ELR (cell line): ENCODE results near the gene RASL12.
"Not testable (repeated sequence)": the region's sequence is repeated elsewhere in the genome, so short reads cannot be mapped to it uniquely, and the experiment has no call there.

Experiments
- DNase-seq: peaks from one replicate; pipeline ENCODE4 v3.0.0-alpha.2; 2015; ENCODE audit warnings: low read depth

Gene RASL12

GRCh38 chr15:65075607-65076395 is 8.0 kb upstream of the RASL12 start:
- not testable (repeated sequence) for DNase-seq

- not testable (repeated sequence) for DNase-seq
Measured at GRCh38 chr15:65074946-65075345, 7.2 kb upstream of the RASL12 start.

GRCh38 chr15:65072617-65073016 is 4.8 kb upstream of the RASL12 start:
- DNase-seq = no peak

DNA sequence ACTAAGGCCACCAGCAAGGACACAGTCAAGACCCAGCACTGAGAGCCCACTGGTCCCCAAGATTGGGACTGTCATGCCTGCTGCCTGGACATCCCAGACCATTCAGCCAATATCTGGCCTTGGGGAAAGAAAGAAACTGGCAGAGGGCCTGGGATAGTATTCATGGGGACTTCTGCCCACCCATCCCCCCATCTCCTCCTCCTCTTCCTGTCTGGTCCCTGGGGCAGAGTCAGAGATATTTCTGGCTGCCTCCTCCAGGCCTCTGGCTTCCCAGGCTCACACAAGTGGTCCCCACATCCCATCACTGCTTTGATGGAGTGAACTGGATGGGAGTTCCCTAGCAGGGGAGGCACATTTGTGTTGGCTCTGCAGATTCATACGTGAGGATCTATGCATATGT is 4.2 kb upstream of the RASL12 start:
- DNase-seq = no peak

- no peak for DNase-seq
Measured at GRCh38 chr15:65071381-65071811, 3.6 kb upstream of the RASL12 start.

GRCh38 chr15:65069779-65070546 is 2.2 kb upstream of the RASL12 start:
- DNase-seq = no peak

GRCh38 chr15:65069179-65069578 is 1.4 kb upstream of the RASL12 start:
- peak; percentile 76 for DNase-seq

DNA sequence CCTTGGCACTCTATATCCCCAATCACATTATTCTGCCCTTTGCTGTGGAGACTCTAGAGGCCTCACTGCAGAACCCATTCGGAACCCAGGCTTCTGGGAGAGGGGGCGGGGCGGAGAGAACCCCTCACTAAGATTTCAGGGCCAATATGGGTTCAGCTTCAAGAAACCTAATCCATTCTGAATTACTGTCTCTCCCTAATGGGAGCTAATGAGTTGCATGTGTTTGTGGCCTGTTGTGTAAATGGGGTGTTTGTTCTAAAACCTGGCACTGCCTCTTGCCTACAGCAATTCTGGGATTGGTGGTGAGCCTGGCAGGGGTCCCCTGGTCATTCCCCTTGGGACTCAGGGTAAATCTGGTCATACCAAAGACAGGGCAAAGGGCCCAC is 605 bp upstream of the RASL12 start:
- DNase-seq = no peak

DNA sequence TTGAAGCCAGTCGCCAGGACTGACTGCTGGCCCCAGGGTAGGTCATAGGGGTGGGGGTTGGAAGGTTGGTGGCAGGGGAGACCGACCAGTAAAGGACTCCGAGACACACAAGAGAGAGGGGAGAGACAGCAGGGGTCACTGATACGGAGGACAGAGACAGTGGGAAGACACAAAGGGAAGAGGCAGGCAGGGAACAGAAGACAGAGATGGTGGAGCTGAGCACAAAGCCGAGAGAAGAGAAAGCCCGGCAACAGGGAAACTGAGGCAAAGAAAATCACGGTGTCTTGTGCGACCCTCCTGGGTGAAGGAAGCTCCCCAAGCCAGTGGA is 510 bp downstream of the RASL12 start:
- DNase-seq = no peak

GRCh38 chr15:65066635-65067316 is 1.0 kb downstream of the RASL12 start:
- DNase-seq = no peak

- peak; percentile 50 for DNase-seq
Measured at GRCh38 chr15:65066001-65066634, 1.7 kb downstream of the RASL12 start.

DNA sequence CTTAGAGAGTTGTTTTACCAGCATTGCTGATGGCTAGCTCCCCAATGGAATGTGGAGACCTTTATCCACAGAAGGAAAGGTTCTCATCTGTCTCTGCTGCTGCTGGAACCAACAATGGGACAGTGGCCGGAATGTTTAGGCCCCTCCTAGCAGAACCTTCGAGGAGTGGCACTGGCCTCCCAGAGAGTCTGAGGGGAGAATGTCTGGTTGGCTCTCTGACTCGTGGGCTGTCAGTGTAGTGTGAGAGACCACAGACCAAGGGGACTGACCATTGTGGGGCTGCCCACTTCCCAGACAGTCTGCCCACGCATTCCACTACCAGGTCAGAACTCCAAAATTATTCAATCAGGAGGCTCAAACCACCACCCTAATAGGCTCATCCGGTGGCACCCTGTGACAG is 5.1 kb downstream of the RASL12 start:
- DNase-seq = no peak

DNA sequence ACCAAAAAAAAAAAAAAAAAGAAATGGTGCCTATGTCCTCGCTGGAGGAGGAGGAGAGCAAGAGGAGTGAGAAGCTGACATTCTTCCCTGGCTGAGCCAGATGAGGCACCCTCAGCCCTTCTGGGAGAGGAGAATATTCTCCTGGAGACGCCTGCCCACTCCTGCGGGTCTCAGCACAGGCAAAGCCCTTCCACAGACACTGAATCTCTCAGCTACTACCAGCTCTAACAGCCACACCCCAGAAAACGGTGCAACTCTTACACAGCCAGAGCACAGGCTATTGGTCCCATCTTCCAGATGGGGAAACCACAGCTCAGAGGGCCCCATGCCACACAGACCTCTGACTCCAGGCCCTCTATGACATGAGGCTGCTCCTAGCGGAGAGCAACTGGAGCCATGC is 5.7 kb downstream of the RASL12 start:
- no peak for DNase-seq

DNA sequence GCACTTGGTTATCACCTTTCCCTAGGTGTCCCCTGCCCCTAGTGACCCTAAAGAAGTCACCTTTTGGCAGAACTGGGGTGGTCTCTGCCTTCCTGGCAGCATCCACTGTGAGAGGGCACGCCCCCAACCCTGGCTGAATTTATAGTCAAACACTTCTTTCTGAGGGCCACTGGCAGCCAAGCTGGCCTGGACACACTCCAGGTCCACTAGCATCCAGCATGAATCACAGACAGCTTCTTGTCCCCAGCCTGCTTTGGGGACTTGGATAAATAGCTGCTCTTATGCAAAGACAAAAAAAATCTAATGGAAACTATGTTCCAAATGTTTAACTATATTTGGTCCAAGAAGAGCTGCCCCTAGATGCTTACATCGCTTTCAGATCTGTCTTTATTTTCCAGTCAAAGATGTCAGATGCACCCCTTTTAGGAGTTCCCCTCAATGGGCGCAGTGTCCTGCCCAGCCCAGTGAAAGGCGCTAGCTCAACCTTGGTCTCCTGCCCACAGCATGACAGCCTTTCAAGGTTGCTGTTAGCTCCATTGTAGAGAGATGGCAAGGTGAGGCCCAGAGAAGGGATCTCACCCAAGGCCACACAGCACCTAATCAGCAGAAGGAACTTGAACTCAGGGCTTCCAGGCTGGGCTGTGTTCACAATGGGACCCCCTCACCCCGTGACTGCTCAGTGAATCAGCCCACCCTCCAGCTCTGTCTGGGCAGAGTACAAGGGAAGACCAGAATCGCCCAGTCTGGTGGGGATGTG is 7.0 kb downstream of the RASL12 start:
- no peak for DNase-seq

GRCh38 chr15:65059931-65060596 is 7.7 kb downstream of the RASL12 start:
- no peak for DNase-seq

DNA sequence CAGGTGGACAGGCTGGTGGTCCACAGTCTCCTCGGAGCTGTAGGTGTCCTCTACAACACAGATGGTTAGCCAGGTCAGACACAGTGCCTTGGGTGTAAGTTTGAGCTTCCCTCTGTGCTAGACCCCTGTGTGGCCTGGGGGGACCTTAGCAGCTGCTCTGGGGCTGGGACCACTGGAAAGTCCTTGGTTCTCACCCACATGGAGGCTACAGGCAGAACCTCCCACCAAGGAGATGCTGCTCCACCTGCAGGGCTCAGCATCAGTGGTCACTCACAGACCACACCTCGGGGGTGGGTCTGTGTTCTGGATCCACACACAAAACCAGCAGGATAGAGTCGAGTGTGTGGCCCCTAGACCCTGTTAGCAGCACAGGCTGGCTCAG is 8.4 kb downstream of the RASL12 start:
- no peak for DNase-seq

DNA sequence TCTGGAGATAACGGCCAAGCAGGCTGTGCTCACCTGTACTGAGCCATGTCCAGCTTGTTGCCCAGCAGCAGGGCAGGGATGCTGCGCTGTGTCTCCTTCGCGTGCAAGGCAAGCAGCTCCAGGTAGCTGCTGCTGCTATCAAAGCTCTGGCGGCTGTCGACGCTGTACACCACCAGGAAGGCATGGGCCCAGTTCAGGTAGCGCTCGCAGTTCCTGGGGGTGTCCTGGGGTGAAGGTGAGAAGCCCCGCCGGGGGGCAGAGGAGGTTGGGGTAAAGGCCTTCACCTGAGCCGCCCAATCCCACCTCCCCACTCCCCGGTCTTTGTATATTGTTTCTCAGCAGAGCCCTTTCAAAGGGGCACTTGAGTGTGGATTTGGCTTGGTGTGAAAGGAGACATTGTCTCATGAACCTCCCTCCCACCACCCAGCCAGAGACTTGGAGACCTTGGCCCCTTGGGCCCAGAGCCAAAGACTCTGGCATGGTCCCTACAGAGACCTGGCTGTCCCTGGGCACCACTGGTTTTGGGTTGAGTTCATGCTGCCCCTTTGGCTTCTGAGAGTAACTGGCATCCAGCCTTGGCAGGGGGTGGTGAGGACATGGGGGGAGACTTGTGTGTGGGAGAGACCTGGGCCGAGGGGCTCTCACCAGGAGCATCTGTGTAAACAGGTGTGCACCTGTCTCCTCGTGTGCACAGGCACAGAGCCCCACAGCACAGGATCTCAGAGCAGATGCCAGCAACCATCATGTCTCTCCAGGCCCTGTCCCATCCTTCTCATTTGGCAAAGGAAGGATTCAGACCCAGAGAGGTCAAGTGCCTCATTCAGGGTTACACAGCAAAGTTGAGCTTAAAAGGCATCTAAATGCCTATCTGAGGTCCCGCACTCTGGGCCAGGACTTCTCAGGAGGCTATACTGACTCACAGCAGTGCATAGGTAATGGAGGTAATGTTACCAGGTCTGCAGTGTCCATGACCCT is 9.1 kb downstream of the RASL12 start:
- no peak for DNase-seq

DNA sequence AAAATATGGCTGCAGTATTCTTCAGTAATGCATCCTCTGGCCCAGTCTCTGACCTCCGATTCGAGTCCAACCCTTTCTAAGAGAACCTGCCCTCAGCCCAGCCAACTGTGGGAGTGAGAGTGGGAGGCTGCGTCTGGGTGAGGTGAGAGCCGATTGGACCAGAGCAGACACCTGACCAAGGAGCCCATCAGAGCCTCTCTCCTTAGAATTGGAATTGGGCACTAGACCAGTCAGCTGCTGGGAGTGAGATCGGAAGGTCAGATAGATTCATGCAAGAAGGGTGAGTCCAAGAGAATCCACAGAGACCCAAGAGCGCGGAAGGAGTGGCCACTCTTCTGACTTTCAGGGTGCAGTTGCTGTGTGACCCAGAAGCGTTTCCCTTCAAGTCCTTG is 10.2 kb downstream of the RASL12 start:
- no peak for DNase-seq

DNA sequence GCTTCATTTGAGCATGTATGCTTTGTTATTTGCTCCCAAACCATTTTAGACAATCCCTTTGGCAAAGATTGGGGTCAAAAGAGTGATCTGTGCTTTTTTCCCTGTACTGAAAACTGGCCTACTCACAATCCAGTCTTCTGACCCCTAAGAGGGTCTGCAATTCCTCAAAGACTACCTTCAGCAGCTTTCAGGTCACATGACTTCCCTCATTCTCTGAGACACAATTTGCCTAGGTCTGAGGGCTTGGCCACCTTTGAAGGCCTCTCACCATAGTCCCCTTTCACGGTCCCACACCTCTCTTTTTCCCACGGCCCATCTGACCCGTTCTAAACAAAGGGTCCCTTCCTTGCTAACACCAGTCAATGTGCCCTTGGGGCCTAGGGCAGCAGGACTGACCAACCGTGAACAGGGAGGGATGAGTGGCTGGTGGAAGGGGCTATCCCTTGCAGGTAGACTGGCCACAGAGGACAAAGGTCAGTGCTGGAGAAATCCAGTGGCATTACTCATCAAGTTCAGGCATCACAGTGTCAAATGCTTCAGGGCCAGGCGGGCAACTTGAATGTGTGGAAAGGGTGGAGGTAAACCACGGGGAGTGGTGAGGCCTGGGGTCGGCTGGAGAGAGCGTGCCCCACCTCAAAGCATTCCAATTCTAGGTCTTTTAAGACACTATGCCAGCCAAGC is 10.8 kb downstream of the RASL12 start:
- DNase-seq = peak; percentile 83

GRCh38 chr15:65056106-65056505 is 11.7 kb downstream of the RASL12 start:
- DNase-seq = no peak
